Anterior cingulate cortex (tissue), 58 donors: Measurements from ENCODE around the gene GRIA4.

Experiments
- DNase-seq, 58 donors: peaks; one replicate each; lab custom pipeline; 2025; lab: John Stamatoyannopoulos, UW

The GRIA4 gene

GRCh38 chr11:105900515-105901035 lies 290.7 kb downstream of the GRIA4 start:
- DNase-seq: no peak

GRCh38 chr11:105903113-105903512 lies 293.2 kb downstream of the GRIA4 start:
- no peak for DNase-seq

GRCh38 chr11:105906517-105906916 lies 296.6 kb downstream of the GRIA4 start:
- no peak for DNase-seq

- no peak for DNase-seq
Measured at GRCh38 chr11:105907319-105907718, 297.4 kb downstream of the GRIA4 start.

- DNase-seq: no peak
Measured at GRCh38 chr11:105910095-105910715, 300.3 kb downstream of the GRIA4 start.

- no peak for DNase-seq
Measured at GRCh38 chr11:105911454-105911853, 301.6 kb downstream of the GRIA4 start.

GRCh38 chr11:105912666-105913065 lies 302.8 kb downstream of the GRIA4 start:
- DNase-seq: no peak

GRCh38 chr11:105915021-105915420 lies 305.1 kb downstream of the GRIA4 start:
- DNase-seq: peak in 3 of 58 donors; percentile 7 to 18 (median 17)

GRCh38 chr11:105918039-105918438 lies 308.2 kb downstream of the GRIA4 start:
- no peak for DNase-seq

GRCh38 chr11:105918600-105918999 lies 308.7 kb downstream of the GRIA4 start:
- DNase-seq: no peak

- DNase-seq: no peak
Measured at GRCh38 chr11:105923252-105923651, 313.4 kb downstream of the GRIA4 start.

GRCh38 chr11:105923807-105924206 lies 313.9 kb downstream of the GRIA4 start:
- no peak for DNase-seq

- DNase-seq: no peak
Measured at GRCh38 chr11:105929084-105929955, 319.4 kb downstream of the GRIA4 start.

- no peak for DNase-seq
Measured at GRCh38 chr11:105933695-105934094, 323.8 kb downstream of the GRIA4 start.

GRCh38 chr11:105935791-105936190 lies 325.9 kb downstream of the GRIA4 start:
- DNase-seq: peak in 16 of 58 donors; percentile 7 to 61 (median 20)

GRCh38 chr11:105937331-105937730 lies 327.5 kb downstream of the GRIA4 start:
- no peak for DNase-seq

- DNase-seq: peak in 19 of 58 donors; percentile 9 to 74 (median 24)
Measured at GRCh38 chr11:105937738-105938137, 327.9 kb downstream of the GRIA4 start.

GRCh38 chr11:105942921-105943320 lies 333.0 kb downstream of the GRIA4 start:
- DNase-seq: no peak

GRCh38 chr11:105948918-105949590 lies 339.2 kb downstream of the GRIA4 start:
- no peak for DNase-seq

GRCh38 chr11:105953886-105954285 lies 344.0 kb downstream of the GRIA4 start:
- DNase-seq: no peak
